ENCODE data around the gene AIP.
"Not testable (repeated sequence)": the region's sequence is repeated elsewhere in the genome, so short reads cannot be mapped to it uniquely, and the experiment has no call there.

Gene AIP

DNA sequence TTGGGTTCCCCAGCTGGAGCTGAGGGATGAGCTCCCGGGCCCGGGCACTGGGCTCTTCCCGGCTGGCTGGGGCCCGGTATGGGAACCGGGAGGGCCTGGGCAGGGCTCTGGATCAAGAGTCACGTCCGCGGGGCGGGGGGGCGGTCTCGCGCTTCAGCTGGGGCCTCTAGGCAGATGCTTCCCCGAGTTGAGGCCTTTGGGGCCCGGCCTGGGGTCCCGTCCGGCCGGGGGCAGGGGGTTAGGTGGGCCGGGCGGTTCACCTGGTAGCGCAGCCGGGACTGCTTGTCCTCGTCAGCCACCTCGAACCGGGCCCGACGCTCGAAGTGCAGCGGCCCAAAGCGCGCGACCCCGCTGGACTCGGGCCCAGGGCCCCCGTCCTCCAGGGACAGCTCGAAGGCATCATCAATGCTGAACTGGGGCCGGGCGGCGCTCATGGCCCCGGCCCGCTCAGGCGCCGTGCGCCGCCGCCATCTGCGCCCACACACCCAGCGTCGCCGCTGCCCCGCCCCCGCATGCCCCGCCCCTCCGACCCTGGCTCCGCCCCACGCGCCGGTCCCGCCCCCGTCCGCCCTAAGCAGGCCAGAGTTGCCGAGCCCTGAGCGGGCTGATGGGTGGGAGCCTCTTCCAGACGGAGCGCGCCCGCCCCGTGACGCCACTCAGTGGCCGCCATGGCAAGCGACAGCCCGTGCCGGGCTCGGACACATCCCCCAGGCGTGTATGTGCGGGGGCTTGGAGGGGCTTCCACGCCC lies 13.9 kb upstream of the AIP start, which contains the start of gene TMEM134:
TMEM134 (minus strand) TSS at position 493 of the 749 bp plus-strand sequence; CDS start at position 434, 59 bp downstream.
- Mint-ChIP-seq H3K4me1 (ENCODE audit: low read depth) (peaks cover 64% of the 10 kb centered on the region), H3K9me3 (no peaks in the 10 kb centered on the region), H3K27me3 (peaks cover 10% of the 10 kb centered on the region), H3K4me3 (peak within 1 kb of the TSS; percentile 87), H3K27ac (peak within 1 kb of the TSS; percentile 82), H3K36me3 (ENCODE audit: low read depth) (peaks cover 34% of the 10 kb centered on the region)
- intact Hi-C loops (cut with micrococcal nuclease), result loop anchor here (2.0 to 5.0 kb wide), 6 partner anchors 14 to 78 kb away; partner anchors contain the start of genes AIP, CDK2AP2, CORO1B and PITPNM1

- intact Hi-C loops (cut with micrococcal nuclease), result loop anchor here (2.0 to 5.0 kb wide), 6 partner anchors 13 to 79 kb away; partner anchors contain the start of genes AIP, CDK2AP2, CORO1B and PITPNM1
- H3K27ac Mint-ChIP-seq, result peak overlapping the region; percentile 82
- peak overlapping the region; percentile 87 for H3K4me3 Mint-ChIP-seq
- H3K4me1 Mint-ChIP-seq (ENCODE audit: low read depth), result peaks cover 59% of the 10 kb centered on the region
- peaks cover 10% of the 10 kb centered on the region for H3K27me3 Mint-ChIP-seq
- H3K9me3 Mint-ChIP-seq, result no peaks in the 10 kb centered on the region
- H3K36me3 Mint-ChIP-seq (ENCODE audit: low read depth), result peaks cover 33% of the 10 kb centered on the region
Observed at GRCh38 chr11:67469508-67469811, 13.4 kb upstream of the AIP start.

- intact Hi-C loops (cut with micrococcal nuclease), result no loop called here
- Mint-ChIP-seq H3K9me3 (no peaks in the 10 kb centered on the region), H3K27ac (peak overlapping the region; percentile 82), H3K27me3 (peaks cover 10% of the 10 kb centered on the region), H3K4me3 (no peak overlapping the region), H3K36me3 (ENCODE audit: low read depth) (peaks cover 23% of the 10 kb centered on the region), H3K4me1 (ENCODE audit: low read depth) (peaks cover 49% of the 10 kb centered on the region)
Observed at GRCh38 chr11:67470337-67471002, 12.4 kb upstream of the AIP start.

DNA sequence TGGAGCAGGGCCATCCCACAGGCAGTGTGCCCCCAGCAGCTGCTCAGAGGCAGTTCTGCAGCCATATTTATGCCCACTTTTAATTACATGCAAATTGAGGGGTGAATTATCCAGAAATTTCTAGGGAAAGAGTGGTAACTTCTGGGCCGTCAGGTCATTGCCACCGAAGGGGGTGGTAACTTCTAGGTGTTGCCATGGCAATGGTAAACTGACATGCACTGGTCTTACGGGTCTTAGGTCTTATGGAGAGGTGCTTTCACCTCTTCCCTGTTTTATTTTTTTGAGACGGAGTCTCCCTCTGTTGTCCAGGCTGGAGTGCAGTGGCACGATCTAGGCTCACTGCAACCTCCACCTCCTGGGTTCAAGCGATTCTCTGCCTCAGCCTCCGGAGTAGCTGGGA lies 9.9 kb upstream of the AIP start:
- Mint-ChIP-seq H3K9me3 (no peaks in the 10 kb centered on the region), H3K4me3 (no peak overlapping the region), H3K27me3 (peaks cover 13% of the 10 kb centered on the region), H3K27ac (no peak overlapping the region), H3K36me3 (ENCODE audit: low read depth) (peaks cover 8% of the 10 kb centered on the region), H3K4me1 (ENCODE audit: low read depth) (peaks cover 31% of the 10 kb centered on the region)
- intact Hi-C loops (cut with micrococcal nuclease), result no loop called here

DNA sequence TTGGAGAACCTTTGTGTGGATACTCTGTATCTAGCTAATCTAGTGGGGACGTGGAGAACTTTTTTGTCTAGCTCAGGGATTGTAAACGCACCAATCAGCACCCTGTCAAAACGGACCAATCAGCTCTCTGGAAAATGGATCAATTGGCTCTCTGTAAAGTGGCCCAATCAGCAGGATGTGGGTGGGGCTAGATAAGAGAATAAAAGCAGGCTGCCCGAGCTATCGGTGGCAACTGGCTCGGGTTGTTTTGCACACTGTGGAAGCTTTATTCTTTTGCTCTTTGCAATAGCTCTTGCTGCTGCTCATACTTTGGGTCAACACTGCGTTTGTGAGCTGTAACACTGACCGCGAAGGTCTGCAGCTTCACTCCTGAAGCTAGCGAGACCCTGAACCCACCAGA lies 6.1 kb upstream of the AIP start:
- intact Hi-C loops (cut with micrococcal nuclease); H3K4me3 Mint-ChIP-seq; H3K9me3 Mint-ChIP-seq; H3K27ac Mint-ChIP-seq; H3K36me3 Mint-ChIP-seq (ENCODE audit: low read depth); H3K4me1 Mint-ChIP-seq (ENCODE audit: low read depth): not testable (repeated sequence)
- peaks cover 19% of the 10 kb centered on the region for H3K27me3 Mint-ChIP-seq

DNA sequence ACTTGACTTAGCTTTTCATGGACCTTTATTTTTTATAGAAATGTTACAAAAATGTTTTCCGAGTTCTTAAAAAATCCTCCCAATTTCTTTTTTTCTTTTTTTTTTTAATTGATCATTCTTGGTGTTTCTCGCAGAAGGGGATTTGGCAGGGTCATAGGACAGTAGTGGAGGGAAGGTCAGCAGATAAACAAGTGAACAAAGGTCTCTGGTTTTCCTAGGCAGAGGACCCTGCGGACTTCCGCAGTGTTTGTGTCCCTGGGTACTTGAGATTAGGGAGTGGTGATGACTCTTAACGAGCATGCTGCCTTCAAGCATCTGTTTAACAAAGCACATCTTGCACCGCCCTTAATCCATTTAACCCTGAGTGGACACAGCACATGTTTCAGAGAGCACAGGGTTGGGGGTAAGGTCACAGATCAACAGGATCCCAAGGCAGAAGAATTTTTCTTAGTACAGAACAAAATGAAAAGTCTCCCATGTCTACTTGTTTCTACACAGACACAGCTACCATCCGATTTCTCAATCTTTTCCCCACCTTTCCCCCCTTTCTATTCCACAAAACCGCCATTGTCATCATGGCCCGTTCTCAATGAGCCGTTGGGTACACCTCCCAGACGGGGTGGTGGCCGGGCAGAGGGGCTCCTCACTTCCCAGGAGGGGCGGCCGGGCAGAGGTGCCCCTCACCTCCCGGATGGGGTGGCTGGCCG lies 5.3 kb upstream of the AIP start:
- intact Hi-C loops (cut with micrococcal nuclease); H3K36me3 Mint-ChIP-seq (ENCODE audit: low read depth); H3K27ac Mint-ChIP-seq; H3K4me1 Mint-ChIP-seq (ENCODE audit: low read depth); H3K4me3 Mint-ChIP-seq; H3K9me3 Mint-ChIP-seq: not testable (repeated sequence)
- peaks cover 16% of the 10 kb centered on the region for H3K27me3 Mint-ChIP-seq

DNA sequence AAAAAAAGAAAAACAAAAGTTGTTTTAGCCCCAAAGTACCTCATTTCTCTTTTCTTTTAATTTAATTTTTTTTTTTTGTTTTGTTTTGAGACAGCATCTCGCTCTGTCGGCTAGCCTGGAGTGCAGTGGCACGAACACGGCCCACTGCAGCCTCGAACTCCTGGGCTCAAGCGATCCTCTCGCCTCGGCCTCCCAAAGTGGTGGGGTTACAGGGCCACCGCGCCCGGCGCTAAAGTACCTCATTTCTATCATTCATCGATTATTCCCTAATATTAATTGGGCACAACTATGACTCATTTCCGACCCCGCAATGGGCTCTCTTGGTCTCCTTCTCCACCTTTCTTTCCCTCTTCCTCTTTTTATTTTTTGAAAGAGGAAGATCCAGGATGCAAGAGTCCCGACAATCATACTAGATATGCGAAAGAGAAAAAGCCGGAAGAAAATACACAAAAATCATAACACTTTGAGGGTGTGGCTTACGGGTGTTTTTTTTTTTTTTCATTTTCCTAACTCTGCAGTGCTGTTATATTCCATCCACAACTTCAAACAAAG lies 475 bp upstream of the AIP start:
- peak overlapping the region; percentile 96 for H3K27ac Mint-ChIP-seq
- no peaks in the 10 kb centered on the region for H3K9me3 Mint-ChIP-seq
- intact Hi-C loops (cut with micrococcal nuclease), result loop anchor here (2.0 kb wide), 1 partner anchor 14 kb away; the partner anchor contains the start of gene TMEM134
- peak overlapping the region; percentile 91 for H3K4me3 Mint-ChIP-seq
- H3K27me3 Mint-ChIP-seq, result peaks cover 8% of the 10 kb centered on the region
- peaks cover 43% of the 10 kb centered on the region for H3K4me1 Mint-ChIP-seq (ENCODE audit: low read depth)
- peaks cover 35% of the 10 kb centered on the region for H3K36me3 Mint-ChIP-seq (ENCODE audit: low read depth)

GRCh38 chr11:67483831-67484665 lies 1.2 kb downstream of the AIP start:
- H3K36me3 Mint-ChIP-seq (ENCODE audit: low read depth), result peaks cover 52% of the 10 kb centered on the region
- H3K27me3 Mint-ChIP-seq, result no peaks in the 10 kb centered on the region
- no peaks in the 10 kb centered on the region for H3K9me3 Mint-ChIP-seq
- H3K4me3 Mint-ChIP-seq, result peak overlapping the region; percentile 91
- intact Hi-C loops (cut with micrococcal nuclease), result loop anchor here (1.0 to 2.0 kb wide), 3 partner anchors 15 to 41 kb away; partner anchors contain the start of genes CORO1B and TMEM134
- peaks cover 48% of the 10 kb centered on the region for H3K4me1 Mint-ChIP-seq (ENCODE audit: low read depth)
- peak overlapping the region; percentile 96 for H3K27ac Mint-ChIP-seq

GRCh38 chr11:67484847-67485311 lies 2.1 kb downstream of the AIP start:
- H3K27me3 Mint-ChIP-seq, result no peaks in the 10 kb centered on the region
- peaks cover 60% of the 10 kb centered on the region for H3K36me3 Mint-ChIP-seq (ENCODE audit: low read depth)
- H3K9me3 Mint-ChIP-seq, result no peaks in the 10 kb centered on the region
- intact Hi-C loops (cut with micrococcal nuclease), result no loop called here
- H3K4me1 Mint-ChIP-seq (ENCODE audit: low read depth), result peaks cover 48% of the 10 kb centered on the region
- H3K27ac Mint-ChIP-seq, result peak overlapping the region; percentile 89
- peak overlapping the region; percentile 74 for H3K4me3 Mint-ChIP-seq

- H3K27me3 Mint-ChIP-seq; H3K9me3 Mint-ChIP-seq; intact Hi-C loops (cut with micrococcal nuclease): not testable (repeated sequence)
- Mint-ChIP-seq H3K27ac (peak overlapping the region; percentile 62), H3K4me1 (ENCODE audit: low read depth) (peaks cover 48% of the 10 kb centered on the region), H3K36me3 (ENCODE audit: low read depth) (peaks cover 70% of the 10 kb centered on the region), H3K4me3 (peak overlapping the region; percentile 33)
Observed at GRCh38 chr11:67485873-67486361, 3.1 kb downstream of the AIP start.

- peak overlapping the region; percentile 62 for H3K27ac Mint-ChIP-seq
- H3K4me3 Mint-ChIP-seq, result no peak overlapping the region
- no peaks in the 10 kb centered on the region for H3K27me3 Mint-ChIP-seq
- intact Hi-C loops (cut with micrococcal nuclease), result no loop called here
- H3K9me3 Mint-ChIP-seq, result no peaks in the 10 kb centered on the region
- H3K4me1 Mint-ChIP-seq (ENCODE audit: low read depth), result peaks cover 48% of the 10 kb centered on the region
- peaks cover 77% of the 10 kb centered on the region for H3K36me3 Mint-ChIP-seq (ENCODE audit: low read depth)
Observed at GRCh38 chr11:67486481-67487195, 3.8 kb downstream of the AIP start.

DNA sequence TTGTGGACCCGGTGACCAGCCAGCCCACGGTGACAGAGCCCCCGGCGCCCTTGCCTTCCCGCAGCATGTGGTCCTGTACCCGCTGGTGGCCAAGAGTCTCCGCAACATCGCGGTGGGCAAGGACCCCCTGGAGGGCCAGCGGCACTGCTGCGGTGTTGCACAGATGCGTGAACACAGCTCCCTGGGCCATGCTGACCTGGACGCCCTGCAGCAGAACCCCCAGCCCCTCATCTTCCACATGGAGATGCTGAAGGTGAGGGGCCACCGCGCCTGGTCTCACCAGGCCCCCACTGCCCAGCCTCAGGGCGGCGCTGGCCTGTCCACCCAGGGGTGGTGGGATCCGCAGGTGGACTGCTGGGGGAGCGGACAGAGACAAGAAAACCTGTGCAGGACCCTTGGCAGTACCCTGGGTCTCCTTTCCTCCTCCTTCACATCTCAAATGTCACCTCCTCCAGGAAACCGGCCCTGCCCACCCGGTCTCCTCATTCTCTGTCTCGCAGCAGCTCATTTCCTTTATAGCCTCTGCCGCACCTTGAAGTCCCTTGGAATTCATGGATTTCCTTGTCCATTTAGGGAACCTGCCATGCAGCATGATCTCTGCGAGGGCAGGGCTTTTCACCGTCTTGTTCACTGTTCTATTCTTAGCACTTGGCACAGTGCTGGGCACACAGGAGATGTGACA lies 6.5 kb downstream of the AIP start:
- no peak overlapping the region for H3K4me3 Mint-ChIP-seq
- intact Hi-C loops (cut with micrococcal nuclease), result no loop called here
- no peaks in the 10 kb centered on the region for H3K27me3 Mint-ChIP-seq
- peaks cover 94% of the 10 kb centered on the region for H3K36me3 Mint-ChIP-seq (ENCODE audit: low read depth)
- H3K27ac Mint-ChIP-seq, result peak overlapping the region; percentile 5
- H3K9me3 Mint-ChIP-seq, result no peaks in the 10 kb centered on the region
- H3K4me1 Mint-ChIP-seq (ENCODE audit: low read depth), result peaks cover 27% of the 10 kb centered on the region
